K562 (cell line): ENCODE data around the gene KLHL22. TPM values are rescaled to one million over a fixed set of nuclear protein-coding genes. Genes with fewer than 3 reads are reported as not detected.

Experiments
- CEBPB ChIP-seq: fragments of 450-650 bp; IDR thresholded peaks from 2 replicates; pipeline ENCODE4 v1.6.1; 2016; ENCODE audit warnings: missing genetic modification characterization, missing compliant biosample characterization
- CHCHD3 ChIP-seq: fragments of 250-450 bp; sonication (Bioruptor Pico); IDR thresholded peaks from 2 replicates; pipeline ENCODE4 v2.1.2; 2022; ENCODE audit warnings: mild to moderate bottlenecking
- CREM ChIP-seq: IDR thresholded peaks from 2 replicates; pipeline ENCODE4 v1.6.1; 2014; ENCODE audit warnings: antibody characterized with exemption, low read depth
- FOXK1 ChIP-seq: sonication (generic); formaldehyde crosslinking; IDR thresholded peaks from 2 replicates; pipeline ENCODE4 v1.8.0; 2022; ENCODE audit warnings: missing genetic modification reagents, mild to moderate bottlenecking, borderline replicate concordance
- FUS ChIP-seq: fragments of 200-400 bp; formaldehyde crosslinking; optimal IDR thresholded peaks from 2 replicates; pipeline ENCODE3; 2017; ENCODE audit warnings: low read depth, low read length
- HDAC1 ChIP-seq, 2 experiments: fragments of 450-650 bp; IDR thresholded peaks; 2 replicates each; pipeline ENCODE4 v1.6.1; 2016 to 2017; ENCODE audit warnings: inconsistent platforms in 1 of 2, mild to moderate bottlenecking in 1 of 2, moderate library complexity in 1 of 2
- MCM5 ChIP-seq: fragments of 450-650 bp; IDR thresholded peaks from 2 replicates; pipeline ENCODE4 v1.6.1; 2016; ENCODE audit warnings: low read depth
- SMAD1 ChIP-seq: fragments of 150-350 bp; IDR thresholded peaks from 2 replicates; pipeline ENCODE4 v1.6.1; 2014; ENCODE audit warnings: low read length, low read depth; ENCODE audit not compliant: partially characterized antibody
- SRSF9 ChIP-seq: fragments of 200-400 bp; formaldehyde crosslinking; IDR thresholded peaks from 2 replicates; pipeline ENCODE4 v1.6.1; 2017; ENCODE audit warnings: low read depth, low read length, borderline replicate concordance
- ZC3H11A ChIP-seq: IDR thresholded peaks from 2 replicates; pipeline ENCODE4 v1.6.1; 2012; ENCODE audit warnings: low read depth, low read length, improper control_type of control experiment
- ZNF699 ChIP-seq: fragments of 250-450 bp; sonication (Bioruptor Pico); IDR thresholded peaks from 2 replicates; pipeline ENCODE4 v1.8.0; 2021; ENCODE audit warnings: mild to moderate bottlenecking, moderate library complexity; ENCODE audit not compliant: insufficient replicate concordance
- polyA plus RNA-seq, 8 experiments: library from polyadenylated mRNA; depleted of rRNA in 4 of 8; stranded (reverse) in 5 of 8; unstranded in 3 of 8; fragments of >200 nt; fragmentation: Nextera tagmentation in 2 of 8; fragmentation: Illumina TruSeq in 1 of 8; extraction: Ambion mirVana in 2 of 8; extraction: Trizol in 1 of 8; gene quantifications; 2 replicates each; pipeline versions ENCODE4 v1.2.1 to v1.2.3, GENCODE V29; 2011 to 2014; ENCODE audit warnings: inconsistent platforms in 1 of 8, missing spikeins in 1 of 8
- total RNA-seq, 7 experiments: library from RNA; depleted of rRNA in 6 of 7; stranded (reverse); fragments of >200 nt in 6 of 7; fragmentation: Illumina TruSeq in 2 of 7; extraction: Trizol in 2 of 7; gene quantifications; 2 replicates each; pipeline versions ENCODE4 v1.2.1 to v1.2.3, GENCODE V29; 2011 to 2021; ENCODE audit warnings: low replicate concordance in 1 of 7
- TF ChIP-seq, protein P1 (sequence below), 2 experiments: fragments of 450-650 bp; formaldehyde crosslinking in 1 of 2; IDR thresholded peaks; 2 replicates each; pipeline versions ENCODE4 v1.4.0 to v1.6.1; 2014 to 2020; ENCODE audit warnings: mild to moderate bottlenecking in 2 of 2, borderline replicate concordance in 1 of 2, low read depth in 1 of 2
- TF ChIP-seq, protein P2 (sequence below), 2 experiments: fragments of 450-650 bp in 1 of 2; sonication (generic) in 1 of 2; formaldehyde crosslinking; conservative IDR thresholded peaks; 2 replicates each; pipeline versions ENCODE4 v1.4.0 to v1.8.1; 2020 to 2022; ENCODE audit warnings: mild to moderate bottlenecking in 1 of 2, missing genetic modification reagents in 1 of 2
- TF ChIP-seq, protein P3 (sequence below): fragments of 450-650 bp; IDR thresholded peaks from 2 replicates; pipeline ENCODE4 v1.6.1; 2016
- TF ChIP-seq, protein P4 (sequence below): sonication (generic); formaldehyde crosslinking; IDR thresholded peaks from 2 replicates; pipeline ENCODE4 v1.5.0; 2020; ENCODE audit warnings: missing genetic modification reagents

KLHL22 gene
- total and polyA plus RNA-seq, 9 of the 15 experiments (the other 6 are each of a cell fraction or from before 2014, with no cell fraction given): 1.3 to 25.6 (median 15.2) TPM

DNA sequence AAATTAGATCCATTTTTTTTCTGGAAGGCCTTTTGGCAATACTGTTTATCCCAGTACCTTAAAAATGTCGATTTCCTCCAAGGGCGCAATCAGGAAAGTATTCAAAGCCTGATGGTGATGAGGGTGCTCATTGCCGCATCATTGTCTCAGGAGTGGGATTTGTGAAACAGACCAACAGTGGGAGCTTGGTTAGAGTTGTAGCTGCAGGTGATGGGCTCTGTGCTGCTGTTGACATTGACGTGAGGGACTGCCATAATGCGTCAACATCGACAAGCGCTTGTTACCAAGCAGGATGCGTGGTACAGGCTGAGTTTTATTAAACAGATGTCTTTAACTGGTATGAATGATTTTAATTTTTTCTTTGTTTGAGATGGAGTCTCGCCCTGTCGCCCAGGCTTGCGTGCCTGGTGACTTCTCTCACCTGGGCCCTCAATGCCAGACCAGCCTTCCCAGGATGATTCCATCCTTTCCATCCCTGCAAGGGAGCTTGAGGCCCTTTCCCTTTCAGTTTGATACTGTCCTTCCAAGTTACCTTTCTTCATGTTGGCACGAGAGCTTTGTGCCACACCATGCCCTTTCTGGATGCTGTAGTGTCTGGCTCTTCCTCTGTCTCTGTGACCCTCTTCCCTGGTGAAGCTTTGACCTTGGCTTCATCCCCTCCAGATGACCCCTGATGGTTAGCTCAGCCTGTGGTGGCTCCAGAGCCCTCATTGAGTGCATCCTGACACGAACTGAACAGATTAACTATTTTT is 22.4 kb upstream of the KLHL22 start (continued):
- TF ChIP-seq, protein P1, sequence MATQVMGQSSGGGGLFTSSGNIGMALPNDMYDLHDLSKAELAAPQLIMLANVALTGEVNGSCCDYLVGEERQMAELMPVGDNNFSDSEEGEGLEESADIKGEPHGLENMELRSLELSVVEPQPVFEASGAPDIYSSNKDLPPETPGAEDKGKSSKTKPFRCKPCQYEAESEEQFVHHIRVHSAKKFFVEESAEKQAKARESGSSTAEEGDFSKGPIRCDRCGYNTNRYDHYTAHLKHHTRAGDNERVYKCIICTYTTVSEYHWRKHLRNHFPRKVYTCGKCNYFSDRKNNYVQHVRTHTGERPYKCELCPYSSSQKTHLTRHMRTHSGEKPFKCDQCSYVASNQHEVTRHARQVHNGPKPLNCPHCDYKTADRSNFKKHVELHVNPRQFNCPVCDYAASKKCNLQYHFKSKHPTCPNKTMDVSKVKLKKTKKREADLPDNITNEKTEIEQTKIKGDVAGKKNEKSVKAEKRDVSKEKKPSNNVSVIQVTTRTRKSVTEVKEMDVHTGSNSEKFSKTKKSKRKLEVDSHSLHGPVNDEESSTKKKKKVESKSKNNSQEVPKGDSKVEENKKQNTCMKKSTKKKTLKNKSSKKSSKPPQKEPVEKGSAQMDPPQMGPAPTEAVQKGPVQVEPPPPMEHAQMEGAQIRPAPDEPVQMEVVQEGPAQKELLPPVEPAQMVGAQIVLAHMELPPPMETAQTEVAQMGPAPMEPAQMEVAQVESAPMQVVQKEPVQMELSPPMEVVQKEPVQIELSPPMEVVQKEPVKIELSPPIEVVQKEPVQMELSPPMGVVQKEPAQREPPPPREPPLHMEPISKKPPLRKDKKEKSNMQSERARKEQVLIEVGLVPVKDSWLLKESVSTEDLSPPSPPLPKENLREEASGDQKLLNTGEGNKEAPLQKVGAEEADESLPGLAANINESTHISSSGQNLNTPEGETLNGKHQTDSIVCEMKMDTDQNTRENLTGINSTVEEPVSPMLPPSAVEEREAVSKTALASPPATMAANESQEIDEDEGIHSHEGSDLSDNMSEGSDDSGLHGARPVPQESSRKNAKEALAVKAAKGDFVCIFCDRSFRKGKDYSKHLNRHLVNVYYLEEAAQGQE (IDR thresholded peaks at IDR 0.05; ENCODE audit: borderline replicate concordance): no peak
- TF ChIP-seq, protein P1 (CRISPR knock-in tag; IDR thresholded peaks at IDR 0.05; ENCODE audit: low read depth): no peak
- no peak for TF ChIP-seq FOXK1 (CRISPR knock-in tag)
- no peak for TF ChIP-seq FUS
- TF ChIP-seq CEBPB (tag): no peak
- TF ChIP-seq, protein P2, sequence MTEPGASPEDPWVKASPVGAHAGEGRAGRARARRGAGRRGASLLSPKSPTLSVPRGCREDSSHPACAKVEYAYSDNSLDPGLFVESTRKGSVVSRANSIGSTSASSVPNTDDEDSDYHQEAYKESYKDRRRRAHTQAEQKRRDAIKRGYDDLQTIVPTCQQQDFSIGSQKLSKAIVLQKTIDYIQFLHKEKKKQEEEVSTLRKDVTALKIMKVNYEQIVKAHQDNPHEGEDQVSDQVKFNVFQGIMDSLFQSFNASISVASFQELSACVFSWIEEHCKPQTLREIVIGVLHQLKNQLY (CRISPR knock-in tag; conservative IDR thresholded peaks at IDR 0.05): no peak
- TF ChIP-seq, protein P3, sequence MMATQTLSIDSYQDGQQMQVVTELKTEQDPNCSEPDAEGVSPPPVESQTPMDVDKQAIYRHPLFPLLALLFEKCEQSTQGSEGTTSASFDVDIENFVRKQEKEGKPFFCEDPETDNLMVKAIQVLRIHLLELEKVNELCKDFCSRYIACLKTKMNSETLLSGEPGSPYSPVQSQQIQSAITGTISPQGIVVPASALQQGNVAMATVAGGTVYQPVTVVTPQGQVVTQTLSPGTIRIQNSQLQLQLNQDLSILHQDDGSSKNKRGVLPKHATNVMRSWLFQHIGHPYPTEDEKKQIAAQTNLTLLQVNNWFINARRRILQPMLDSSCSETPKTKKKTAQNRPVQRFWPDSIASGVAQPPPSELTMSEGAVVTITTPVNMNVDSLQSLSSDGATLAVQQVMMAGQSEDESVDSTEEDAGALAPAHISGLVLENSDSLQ: no peak
- TF ChIP-seq MCM5: no peak
- TF ChIP-seq, protein P4, sequence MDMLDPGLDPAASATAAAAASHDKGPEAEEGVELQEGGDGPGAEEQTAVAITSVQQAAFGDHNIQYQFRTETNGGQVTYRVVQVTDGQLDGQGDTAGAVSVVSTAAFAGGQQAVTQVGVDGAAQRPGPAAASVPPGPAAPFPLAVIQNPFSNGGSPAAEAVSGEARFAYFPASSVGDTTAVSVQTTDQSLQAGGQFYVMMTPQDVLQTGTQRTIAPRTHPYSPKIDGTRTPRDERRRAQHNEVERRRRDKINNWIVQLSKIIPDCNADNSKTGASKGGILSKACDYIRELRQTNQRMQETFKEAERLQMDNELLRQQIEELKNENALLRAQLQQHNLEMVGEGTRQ (CRISPR knock-in tag): no peak
- TF ChIP-seq CREM: no peak
- TF ChIP-seq ZC3H11A: no peak
- TF ChIP-seq SRSF9: no peak
- no peak for TF ChIP-seq ZNF699 (CRISPR knock-in tag)
- TF ChIP-seq CHCHD3 (CRISPR knock-in tag): no peak
- TF ChIP-seq HDAC1 (IDR thresholded peaks at IDR 0.05): no peak
- TF ChIP-seq SMAD1: no peak
